Measurements from ENCODE around the gene IMPDH2.

The IMPDH2 gene

GRCh38 chr3:49028673-49029562, at the start of gene IMPDH2:
Gene IMPDH2, minus strand, starts transcription at chr3:49029398. Its CDS starts 48 bp downstream, at chr3:49029350.
- DNase-seq, result peak; percentile 81

- DNase-seq, result no peak
Observed at GRCh38 chr3:49076646-49077045, 47.4 kb upstream of the IMPDH2 start.

DNA sequence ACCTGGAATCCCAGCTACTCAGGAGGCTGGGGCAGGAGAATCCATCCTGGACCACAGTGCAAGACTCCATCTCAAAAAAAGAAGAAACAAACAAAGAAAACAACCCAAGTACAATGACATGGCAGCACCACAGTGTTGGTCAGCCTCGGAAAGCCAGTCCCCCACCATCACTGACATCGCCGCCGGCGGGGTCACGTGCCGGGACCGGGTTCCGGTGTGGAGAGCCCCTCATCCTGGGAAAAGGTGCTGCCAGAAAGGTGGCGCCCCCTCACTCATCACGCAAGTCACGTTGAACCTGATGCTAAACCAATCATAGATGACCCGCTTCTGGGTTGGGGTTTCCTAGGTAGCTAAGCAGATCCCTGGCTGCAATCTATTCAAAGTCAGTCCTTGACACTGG, 46.9 kb upstream of the IMPDH2 start:
- DNase-seq, result no peak

GRCh38 chr3:49058011-49058410, 28.8 kb upstream of the IMPDH2 start:
- no peak for DNase-seq

DNA sequence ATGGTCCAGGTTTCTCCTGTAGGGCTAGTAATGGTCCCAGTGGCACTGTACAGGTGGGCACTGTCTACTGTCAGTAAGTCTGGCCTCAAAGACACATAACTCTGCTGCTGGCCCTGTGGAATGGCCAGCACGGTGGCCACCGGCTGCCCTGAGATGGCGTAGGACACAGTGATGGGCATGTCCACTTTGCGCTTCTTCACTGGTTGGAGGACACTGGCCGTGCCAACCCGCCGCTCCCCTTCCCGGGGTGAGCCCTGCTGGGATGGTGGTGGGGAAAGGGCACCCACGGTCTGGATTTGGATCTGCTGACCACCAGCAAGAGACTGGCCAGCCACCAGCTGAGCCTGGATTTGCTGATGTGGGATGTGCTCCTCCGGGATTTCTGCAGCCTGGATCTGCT, 28.1 kb upstream of the IMPDH2 start:
- DNase-seq, result no peak

DNA sequence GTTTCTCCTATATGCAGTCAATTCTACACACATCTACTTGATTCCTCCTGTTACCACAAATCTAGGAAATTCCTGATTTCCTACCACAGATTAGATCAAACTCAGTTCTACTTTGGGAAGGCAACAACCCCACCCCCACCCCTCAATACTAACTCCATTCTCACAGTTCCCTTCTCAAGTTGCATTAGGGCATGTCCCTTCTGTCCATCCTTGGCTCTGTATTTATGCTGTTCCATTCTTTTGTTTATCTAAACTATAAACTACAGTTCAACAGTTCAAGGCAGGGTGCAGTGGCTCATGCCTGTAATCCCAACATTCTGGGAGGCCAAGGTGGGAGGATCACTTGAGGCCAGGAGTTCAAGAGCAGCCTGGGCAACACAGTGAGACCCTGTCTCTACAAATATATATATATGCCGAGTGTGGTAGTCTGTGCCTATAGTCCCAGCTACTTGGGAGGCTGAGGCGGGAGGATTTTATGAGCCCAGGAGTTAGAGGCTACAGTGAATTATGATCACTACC, 25.2 kb upstream of the IMPDH2 start:
- DNase-seq, result no peak

DNA sequence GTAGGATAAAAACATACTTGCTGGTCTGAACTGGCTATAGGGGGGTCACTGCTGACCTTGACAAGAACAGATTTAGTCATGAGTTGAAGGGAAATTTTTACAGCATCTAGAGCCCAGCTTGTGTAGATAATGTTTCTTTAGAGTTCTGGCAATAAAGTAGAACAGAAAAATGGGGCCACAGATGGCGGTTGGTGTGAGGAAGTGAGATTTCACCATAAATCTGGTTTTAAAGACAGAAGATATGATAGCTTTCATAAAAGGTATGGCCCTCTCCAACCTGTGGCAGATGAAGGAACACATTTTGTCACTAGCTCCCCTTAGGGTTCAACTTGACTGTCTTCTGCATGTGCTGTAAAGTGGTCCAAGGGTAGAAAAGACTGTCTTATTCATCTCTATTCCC, 24.3 kb upstream of the IMPDH2 start:
- DNase-seq, result no peak

DNA sequence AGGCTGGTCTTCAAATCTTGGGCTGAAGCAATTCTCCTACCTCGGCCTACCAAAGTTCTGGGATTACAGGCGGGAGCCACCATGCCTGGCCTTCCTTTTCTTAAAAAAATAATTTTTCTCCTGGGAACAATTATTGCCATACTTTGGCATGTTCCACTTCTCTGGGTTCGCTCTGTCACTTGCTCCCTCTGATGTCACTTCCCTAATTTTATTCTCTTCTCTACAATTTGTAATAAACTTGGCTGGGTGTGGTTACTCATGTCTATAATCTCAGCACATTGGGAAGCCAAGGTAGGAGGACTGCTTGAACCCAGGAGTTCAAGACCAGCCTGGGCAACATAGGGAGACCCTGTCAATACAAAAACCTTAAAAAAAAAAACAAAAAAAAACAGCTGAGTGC, 6.1 kb upstream of the IMPDH2 start:
- DNase-seq, result no peak

GRCh38 chr3:49034650-49035049, 5.5 kb upstream of the IMPDH2 start:
- DNase-seq, result no peak

GRCh38 chr3:49032646-49033304, 3.6 kb upstream of the IMPDH2 start:
- no peak for DNase-seq

DNA sequence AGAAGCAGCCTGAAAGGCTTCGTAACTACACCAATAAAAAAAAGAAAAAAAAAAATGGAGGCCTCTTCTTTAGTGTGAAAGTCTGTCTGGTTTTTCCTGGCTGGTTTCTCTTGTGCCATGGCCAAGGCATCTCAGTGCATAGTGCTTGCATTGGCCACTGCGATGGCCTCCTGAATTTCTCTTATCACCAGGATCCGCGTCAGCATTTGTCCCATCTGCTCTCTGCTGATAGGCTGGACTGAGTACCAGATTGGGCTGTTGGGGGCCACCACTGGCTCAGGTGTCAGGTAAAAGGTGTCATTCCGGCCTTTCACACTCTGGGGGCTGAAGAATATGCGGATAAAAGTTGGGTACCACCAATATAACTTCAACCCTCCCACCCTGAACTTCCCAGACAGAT, 1.1 kb upstream of the IMPDH2 start:
- no peak for DNase-seq

DNA sequence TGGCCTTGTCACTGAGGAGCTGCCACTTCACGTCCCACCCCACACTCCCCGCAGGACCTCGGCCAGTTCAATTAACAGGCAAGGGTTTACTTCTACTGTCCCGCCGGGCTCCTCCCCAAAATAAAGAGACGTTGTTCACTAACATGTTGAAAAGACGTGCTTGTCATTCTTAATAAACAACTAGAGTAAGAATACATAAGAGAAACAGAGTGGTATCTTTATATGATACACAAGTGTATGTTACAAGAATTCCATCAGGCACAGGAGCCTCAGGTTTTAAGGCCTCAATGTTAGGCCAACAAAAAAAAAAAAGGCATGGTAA, 326 bp upstream of the IMPDH2 start:
- no peak for DNase-seq

- DNase-seq, result no peak
Observed at GRCh38 chr3:49028298-49028672, 913 bp downstream of the IMPDH2 start.

GRCh38 chr3:49027634-49028033, 1.6 kb downstream of the IMPDH2 start:
- no peak for DNase-seq

- DNase-seq, result no peak
Observed at GRCh38 chr3:49026536-49026935, 2.7 kb downstream of the IMPDH2 start.

DNA sequence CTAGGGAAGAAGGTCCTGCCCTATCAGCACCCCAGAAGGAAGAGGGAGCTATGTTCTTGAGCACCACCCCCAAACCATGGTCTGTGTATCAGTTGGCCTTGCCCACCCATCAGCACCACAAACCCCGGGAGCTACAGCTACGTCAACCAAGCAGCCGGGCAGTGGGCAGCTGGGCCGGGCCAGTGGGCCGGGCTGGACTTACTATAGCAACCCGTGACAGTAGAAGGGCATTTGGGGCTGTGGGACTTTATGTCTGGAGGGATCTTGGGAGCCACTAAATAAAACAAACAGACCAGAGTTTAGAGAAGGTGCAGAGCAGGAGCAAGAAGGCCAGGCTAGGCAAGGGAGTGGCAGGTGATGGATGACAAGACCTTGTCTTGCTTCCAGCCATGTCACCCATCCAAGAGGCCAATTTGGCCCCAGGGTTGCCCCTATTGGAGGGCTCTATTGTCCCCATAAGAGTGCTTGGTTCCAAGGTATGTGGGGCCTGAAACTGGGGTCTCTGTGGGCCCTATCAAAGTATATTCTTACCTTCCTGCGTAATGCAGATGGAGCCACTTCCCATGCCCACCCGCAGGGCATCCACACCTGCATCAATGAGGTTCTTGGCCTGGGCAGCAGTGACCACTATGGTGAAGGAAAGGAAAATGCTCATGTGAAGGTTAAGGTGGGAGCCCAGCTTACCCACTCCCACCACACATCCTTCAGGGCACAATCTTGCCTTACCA, 3.2 kb downstream of the IMPDH2 start:
- no peak for DNase-seq

DNA sequence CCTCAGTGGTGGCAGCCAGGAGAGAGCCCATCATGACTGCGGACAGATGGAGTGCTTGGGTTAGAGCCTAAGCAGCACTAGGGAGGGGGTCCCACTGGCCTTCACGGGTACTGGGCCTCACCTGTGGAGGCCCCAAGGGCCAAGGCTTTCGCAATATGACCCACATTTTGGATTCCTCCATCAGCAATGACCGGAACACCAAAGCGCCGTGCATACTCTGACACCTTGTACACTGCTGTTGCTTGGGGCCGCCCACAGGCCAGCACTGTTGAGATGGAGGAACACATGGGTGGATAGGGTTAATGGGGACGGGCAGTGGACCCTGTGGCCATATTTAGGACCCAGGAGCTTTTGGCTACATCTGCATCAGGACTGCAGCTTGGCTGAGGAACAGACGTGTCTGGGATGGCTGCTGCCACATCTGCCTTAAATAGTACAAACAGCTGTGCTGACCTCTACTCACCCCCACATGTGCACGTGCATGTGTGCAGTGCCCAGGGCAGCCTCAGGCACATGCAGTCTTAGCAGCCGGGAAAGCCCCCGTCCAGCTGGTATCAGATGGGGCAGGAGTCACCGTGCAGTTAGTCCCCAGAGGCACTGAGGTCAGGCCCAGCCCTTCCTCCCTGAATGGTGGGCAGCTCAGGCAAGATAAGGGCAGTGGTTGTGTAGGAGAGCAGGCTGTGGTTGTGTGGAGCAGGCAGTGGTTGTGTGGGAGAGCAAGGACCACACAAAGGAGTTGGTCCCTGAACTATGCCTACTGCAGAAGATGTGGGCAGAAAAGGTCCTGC, 4.0 kb downstream of the IMPDH2 start:
- DNase-seq, result no peak

DNA sequence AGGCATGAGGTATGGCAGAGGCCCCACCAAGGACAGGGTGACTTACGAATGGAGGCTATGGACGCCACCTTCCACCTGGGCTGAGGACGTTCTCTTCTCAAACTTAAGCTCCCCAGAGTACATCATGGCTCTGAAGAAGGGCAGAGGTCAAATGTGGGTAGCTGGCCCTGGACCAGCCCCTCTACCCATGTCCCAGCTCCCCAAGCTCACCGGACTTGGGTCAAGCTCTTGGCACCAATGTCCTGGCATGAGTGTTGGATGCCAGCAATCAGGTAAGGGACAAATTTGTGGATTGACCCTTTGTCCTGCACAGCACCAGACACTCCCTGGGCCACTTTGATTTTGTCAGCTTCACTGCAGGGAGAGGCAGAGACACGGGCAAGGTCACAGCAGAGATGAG, 4.7 kb downstream of the IMPDH2 start:
- no peak for DNase-seq

- DNase-seq, result no peak
Observed at GRCh38 chr3:49023775-49024174, 5.4 kb downstream of the IMPDH2 start.

DNA sequence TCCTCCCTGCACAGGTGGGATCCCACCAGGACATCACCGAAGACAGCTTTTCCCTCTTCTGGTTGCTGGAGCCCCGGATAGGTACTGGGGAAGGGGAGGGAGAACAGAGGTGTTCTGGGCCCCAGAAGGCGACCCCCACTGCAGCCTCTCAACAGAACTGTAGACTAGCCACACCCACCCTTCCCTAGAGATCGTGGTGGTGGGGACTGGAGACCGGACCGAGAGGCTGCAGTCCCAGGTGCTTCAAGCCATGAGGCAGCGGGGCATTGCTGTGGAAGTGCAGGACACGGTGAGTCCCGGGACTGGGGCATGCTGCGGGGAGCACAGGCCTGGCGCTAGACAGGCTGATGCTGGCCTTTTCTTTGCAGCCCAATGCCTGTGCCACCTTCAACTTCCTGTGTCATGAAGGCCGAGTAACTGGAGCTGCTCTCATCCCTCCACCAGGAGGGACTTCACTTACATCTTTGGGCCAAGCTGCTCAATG, 6.5 kb downstream of the IMPDH2 start:
- DNase-seq, result no peak

GRCh38 chr3:49021813-49022687, 7.1 kb downstream of the IMPDH2 start, which contains the start of gene NDUFAF3:
Gene NDUFAF3, plus strand, starts transcription at chr3:49022121. Its CDS starts 24 bp downstream, at chr3:49022145.
- DNase-seq, result peak; percentile 94
